HCT116 (cell line): Measurements from ENCODE around the gene POLR3C.

Experiments
- CEBPB ChIP-seq: IDR thresholded peaks from 2 replicates; pipeline ENCODE4 v1.6.1; 2012; ENCODE audit warnings: low read depth
- EZH2 ChIP-seq: fragments of 200-600 bp; sonication (generic); IDR thresholded peaks from 2 replicates; pipeline ENCODE4 v1.6.1; 2017; ENCODE audit warnings: antibody characterized with exemption, mixed run types
- EZH2phosphoT487 ChIP-seq: fragments of 200-600 bp; IDR thresholded peaks from 2 replicates; pipeline ENCODE4 v1.6.1; 2018; ENCODE audit warnings: antibody characterized with exemption, borderline replicate concordance
- JUND ChIP-seq: IDR thresholded peaks from 2 replicates; pipeline ENCODE4 v1.6.1; 2012
- POLR2A ChIP-seq: IDR thresholded peaks from 2 replicates; pipeline ENCODE4 v1.7.0; 2011; ENCODE audit warnings: borderline replicate concordance; ENCODE audit not compliant: insufficient read depth, insufficient read length; ENCODE audit errors: extremely low read depth
- POLR2AphosphoS5 ChIP-seq: IDR thresholded peaks from 2 replicates; pipeline ENCODE4 v1.6.1; 2011; ENCODE audit warnings: mild to moderate bottlenecking, low read depth, low read length, moderate library complexity
- SIN3A ChIP-seq: IDR thresholded peaks from 2 replicates; pipeline ENCODE4 v1.6.1; 2012; ENCODE audit warnings: low read depth
- SP1 ChIP-seq: IDR thresholded peaks from 2 replicates; pipeline ENCODE4 v1.6.1; 2012; ENCODE audit warnings: low read depth
- ZNF274 ChIP-seq: fragments of 200-500 bp; sonication (Bioruptor generic); IDR thresholded peaks from 2 replicates; pipeline ENCODE4 v1.6.1; 2014; ENCODE audit warnings: mild to moderate bottlenecking, low read depth, low read length, inconsistent platforms
- TF ChIP-seq, protein P1 (sequence below), 3 experiments: fragments of 200-600 bp in 1 of 3; sonication (generic) in 1 of 3; IDR thresholded peaks in 2 of 3; conservative IDR thresholded peaks in 1 of 3; 2 replicates each; pipeline ENCODE4 v1.5.1; 2012 to 2017; ENCODE audit warnings: low read depth in 2 of 3, low read length in 2 of 3, antibody characterized with exemption in 1 of 3, borderline replicate concordance in 1 of 3, control low read depth in 1 of 3, mild to moderate bottlenecking in 1 of 3, mixed read lengths in 1 of 3, mixed run types in 1 of 3, moderate library complexity in 1 of 3; ENCODE audit not compliant: insufficient read depth in 1 of 3
- TF ChIP-seq, protein P2 (sequence below): IDR thresholded peaks from 2 replicates; pipeline ENCODE4 v1.6.1; 2012
- TF ChIP-seq, protein P3 (sequence below): IDR thresholded peaks from 2 replicates; pipeline ENCODE4 v1.6.1; 2012
- TF ChIP-seq, protein P4 (sequence below): IDR thresholded peaks from 2 replicates; pipeline ENCODE4 v1.6.1; 2012; ENCODE audit warnings: low read depth

DNA sequence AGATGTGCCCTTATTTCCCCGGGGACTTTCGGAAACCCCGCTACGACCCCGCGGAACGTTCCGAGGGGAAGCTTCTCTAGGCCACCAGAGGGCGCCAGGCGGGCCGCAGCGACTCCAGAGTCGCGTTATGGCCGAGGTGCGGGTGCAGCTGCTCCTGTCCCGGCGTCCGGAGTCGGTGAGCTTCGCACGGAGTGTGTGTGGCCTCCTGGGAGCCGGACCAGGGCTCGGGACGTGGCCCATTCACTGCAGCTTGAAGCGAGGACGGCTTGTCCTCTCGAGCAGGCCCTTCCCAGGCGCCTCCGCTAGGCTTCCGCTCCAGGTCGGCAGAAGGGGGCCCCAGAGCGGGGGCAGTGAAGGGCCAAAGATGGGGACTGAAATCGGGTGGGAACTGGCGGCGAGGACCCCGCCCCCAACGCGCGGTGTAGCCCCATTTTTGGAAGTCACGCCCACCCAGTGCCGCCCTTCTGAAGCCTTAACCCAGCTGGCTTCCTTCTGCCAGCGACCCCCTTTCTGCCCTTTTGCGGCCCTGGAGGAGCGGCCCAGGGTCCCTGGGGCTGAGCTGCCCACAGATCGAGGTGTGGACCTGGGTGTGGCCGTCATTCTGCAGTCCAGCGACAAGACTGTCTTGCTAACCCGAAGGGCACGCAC is 21.6 kb downstream of the POLR3C start, which contains the start of gene NUDT17:
- TF ChIP-seq, protein P1, sequence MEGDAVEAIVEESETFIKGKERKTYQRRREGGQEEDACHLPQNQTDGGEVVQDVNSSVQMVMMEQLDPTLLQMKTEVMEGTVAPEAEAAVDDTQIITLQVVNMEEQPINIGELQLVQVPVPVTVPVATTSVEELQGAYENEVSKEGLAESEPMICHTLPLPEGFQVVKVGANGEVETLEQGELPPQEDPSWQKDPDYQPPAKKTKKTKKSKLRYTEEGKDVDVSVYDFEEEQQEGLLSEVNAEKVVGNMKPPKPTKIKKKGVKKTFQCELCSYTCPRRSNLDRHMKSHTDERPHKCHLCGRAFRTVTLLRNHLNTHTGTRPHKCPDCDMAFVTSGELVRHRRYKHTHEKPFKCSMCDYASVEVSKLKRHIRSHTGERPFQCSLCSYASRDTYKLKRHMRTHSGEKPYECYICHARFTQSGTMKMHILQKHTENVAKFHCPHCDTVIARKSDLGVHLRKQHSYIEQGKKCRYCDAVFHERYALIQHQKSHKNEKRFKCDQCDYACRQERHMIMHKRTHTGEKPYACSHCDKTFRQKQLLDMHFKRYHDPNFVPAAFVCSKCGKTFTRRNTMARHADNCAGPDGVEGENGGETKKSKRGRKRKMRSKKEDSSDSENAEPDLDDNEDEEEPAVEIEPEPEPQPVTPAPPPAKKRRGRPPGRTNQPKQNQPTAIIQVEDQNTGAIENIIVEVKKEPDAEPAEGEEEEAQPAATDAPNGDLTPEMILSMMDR (IDR thresholded peaks at IDR 0.05 in 2 of 3, conservative IDR thresholded peaks at IDR 0.05 in 1 of 3; ENCODE audit: borderline replicate concordance in 1 of 3, insufficient read depth in 1 of 3, low read depth in 2 of 3, low read length in 2 of 3): peak; percentile 73 to 96 (median 96); a peak in 5 of 6 replicates
- TF ChIP-seq EZH2 (no peak), EZH2phosphoT487 (no peak), SIN3A (no peak), POLR2A (no peak), JUND (no peak), POLR2AphosphoS5 (peak; percentile 46), SP1 (no peak), ZNF274 (no peak), CEBPB (no peak)
- TF ChIP-seq, protein P2, sequence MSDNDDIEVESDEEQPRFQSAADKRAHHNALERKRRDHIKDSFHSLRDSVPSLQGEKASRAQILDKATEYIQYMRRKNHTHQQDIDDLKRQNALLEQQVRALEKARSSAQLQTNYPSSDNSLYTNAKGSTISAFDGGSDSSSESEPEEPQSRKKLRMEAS: no peak
- TF ChIP-seq, protein P3, sequence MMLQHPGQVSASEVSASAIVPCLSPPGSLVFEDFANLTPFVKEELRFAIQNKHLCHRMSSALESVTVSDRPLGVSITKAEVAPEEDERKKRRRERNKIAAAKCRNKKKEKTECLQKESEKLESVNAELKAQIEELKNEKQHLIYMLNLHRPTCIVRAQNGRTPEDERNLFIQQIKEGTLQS: no peak
- TF ChIP-seq, protein P4, sequence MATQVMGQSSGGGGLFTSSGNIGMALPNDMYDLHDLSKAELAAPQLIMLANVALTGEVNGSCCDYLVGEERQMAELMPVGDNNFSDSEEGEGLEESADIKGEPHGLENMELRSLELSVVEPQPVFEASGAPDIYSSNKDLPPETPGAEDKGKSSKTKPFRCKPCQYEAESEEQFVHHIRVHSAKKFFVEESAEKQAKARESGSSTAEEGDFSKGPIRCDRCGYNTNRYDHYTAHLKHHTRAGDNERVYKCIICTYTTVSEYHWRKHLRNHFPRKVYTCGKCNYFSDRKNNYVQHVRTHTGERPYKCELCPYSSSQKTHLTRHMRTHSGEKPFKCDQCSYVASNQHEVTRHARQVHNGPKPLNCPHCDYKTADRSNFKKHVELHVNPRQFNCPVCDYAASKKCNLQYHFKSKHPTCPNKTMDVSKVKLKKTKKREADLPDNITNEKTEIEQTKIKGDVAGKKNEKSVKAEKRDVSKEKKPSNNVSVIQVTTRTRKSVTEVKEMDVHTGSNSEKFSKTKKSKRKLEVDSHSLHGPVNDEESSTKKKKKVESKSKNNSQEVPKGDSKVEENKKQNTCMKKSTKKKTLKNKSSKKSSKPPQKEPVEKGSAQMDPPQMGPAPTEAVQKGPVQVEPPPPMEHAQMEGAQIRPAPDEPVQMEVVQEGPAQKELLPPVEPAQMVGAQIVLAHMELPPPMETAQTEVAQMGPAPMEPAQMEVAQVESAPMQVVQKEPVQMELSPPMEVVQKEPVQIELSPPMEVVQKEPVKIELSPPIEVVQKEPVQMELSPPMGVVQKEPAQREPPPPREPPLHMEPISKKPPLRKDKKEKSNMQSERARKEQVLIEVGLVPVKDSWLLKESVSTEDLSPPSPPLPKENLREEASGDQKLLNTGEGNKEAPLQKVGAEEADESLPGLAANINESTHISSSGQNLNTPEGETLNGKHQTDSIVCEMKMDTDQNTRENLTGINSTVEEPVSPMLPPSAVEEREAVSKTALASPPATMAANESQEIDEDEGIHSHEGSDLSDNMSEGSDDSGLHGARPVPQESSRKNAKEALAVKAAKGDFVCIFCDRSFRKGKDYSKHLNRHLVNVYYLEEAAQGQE: no peak
